ENCODE measurements around the gene BBS1.

- TF ChIP-seq CTCF (IDR thresholded peaks at IDR 0.05): peak; percentile 76 to 84 (median 80)
- TF ChIP-seq POLR2A (IDR thresholded peaks at IDR 0.05): no peak
- TF ChIP-seq POLR2AphosphoS5 (IDR thresholded peaks at IDR 0.05; ENCODE audit: insufficient read depth in 1 of 2, low read depth in 1 of 2): peak in 1 of 2 donors; percentile 39
Observed at GRCh38 chr11:66579017-66579606, 68.7 kb downstream of the BBS1 start.

Measured in vagina (tissue), 2 donors.